Measurements from ENCODE around the gene SCN2B. TPM values are rescaled to one million over a fixed set of nuclear protein-coding genes. Genes with fewer than 3 reads are reported as not detected.

SCN2B gene
- total RNA-seq, 4 donors from 2014 or later = 0.14 to 0.37 TPM; not detected in 2

- in situ Hi-C loops (cut with MboI; ENCODE audit: low pct_ligation_motif_present in 1 of 4, low pct_unique_long_range_greater_than_20kb in 1 of 4, low sequenced_read_pairs in 3 of 4) (loop anchor here in 1 of 4 donors (25.0 kb wide), 1 partner anchor 358 kb away; no protein-coding TSS in a partner anchor), intact Hi-C loops (cut with DNase I; ENCODE audit: low total_unique reads) (no loop called here)
- Histone ChIP-seq H3K4me3 (no peak overlapping the region), H3K27me3 (no peaks in the 10 kb centered on the region), H3K27ac (no peak overlapping the region), H3K9me3 (no peaks in the 10 kb centered on the region), H3K4me1 (no peaks in the 10 kb centered on the region), H3K36me3 (no peaks in the 10 kb centered on the region)
- TF ChIP-seq POLR2A (IDR thresholded peaks at IDR 0.05) = no peak
- no peak for TF ChIP-seq EP300 (IDR thresholded peaks at IDR 0.05; ENCODE audit: low read depth)
- TF ChIP-seq POLR2AphosphoS5 (IDR thresholded peaks at IDR 0.05) = no peak
- DNase-seq = no peak
- 65 to 71% methylated on average over 5 to 6 of the region's 6 CpGs for WGBS, 2 donors (ENCODE audit: low coverage in 1 of 2)
Measured at GRCh38 chr11:118129471-118130172, 46.8 kb downstream of the SCN2B start.

- no peak for DNase-seq
- in situ Hi-C loops (cut with MboI; ENCODE audit: low pct_ligation_motif_present in 1 of 4, low pct_unique_long_range_greater_than_20kb in 1 of 4, low sequenced_read_pairs in 3 of 4) (loop anchor here in 1 of 4 donors (25.0 kb wide), 1 partner anchor 358 kb away; no protein-coding TSS in a partner anchor), intact Hi-C loops (cut with DNase I; ENCODE audit: low total_unique reads) (no loop called here)
- WGBS, 2 donors (ENCODE audit: low coverage in 1 of 2) = 67 to 100% methylated on average over 2 to 11 of the region's 11 CpGs
- H3K9me3 ChIP-seq = no peaks in the 10 kb centered on the region
- no peaks in the 10 kb centered on the region for H3K36me3 ChIP-seq
- TF ChIP-seq EP300 (IDR thresholded peaks at IDR 0.05; ENCODE audit: low read depth) (no peak), POLR2A (IDR thresholded peaks at IDR 0.05) (no peak)
- H3K27me3 ChIP-seq = no peaks in the 10 kb centered on the region
- no peak overlapping the region for H3K27ac ChIP-seq
- H3K4me1 ChIP-seq = no peaks in the 10 kb centered on the region
- H3K4me3 ChIP-seq = no peak overlapping the region
Measured at GRCh38 chr11:118128721-118129470, 47.5 kb downstream of the SCN2B start.

DNA sequence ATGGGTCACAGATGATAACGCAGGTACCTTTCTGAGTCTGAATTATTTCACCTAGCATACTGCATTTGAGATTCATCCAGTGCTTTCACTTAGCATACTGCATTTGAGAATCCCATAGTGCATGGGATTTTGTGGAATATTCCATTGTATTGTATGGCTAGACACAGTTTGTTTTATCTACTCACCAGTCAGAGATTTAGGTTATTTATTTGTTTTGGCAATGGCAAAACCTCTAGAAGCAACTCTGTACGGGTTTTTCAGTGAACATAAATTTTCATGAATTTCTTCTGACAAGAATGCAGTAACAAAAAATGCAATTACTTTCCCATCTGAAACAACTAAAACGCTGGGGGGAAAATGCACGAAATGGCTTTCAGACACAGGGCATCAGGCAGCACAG lies 48.1 kb downstream of the SCN2B start:
- in situ Hi-C loops (cut with MboI; ENCODE audit: low pct_ligation_motif_present in 1 of 4, low pct_unique_long_range_greater_than_20kb in 1 of 4, low sequenced_read_pairs in 3 of 4) (loop anchor here in 1 of 4 donors (25.0 kb wide), 1 partner anchor 359 kb away; no protein-coding TSS in a partner anchor), intact Hi-C loops (cut with DNase I; ENCODE audit: low total_unique reads) (no loop called here)
- Histone ChIP-seq H3K4me3 (no peak overlapping the region), H3K36me3 (no peaks in the 10 kb centered on the region), H3K9me3 (no peaks in the 10 kb centered on the region), H3K4me1 (no peaks in the 10 kb centered on the region), H3K27ac (no peak overlapping the region), H3K27me3 (no peaks in the 10 kb centered on the region)
- no peak for TF ChIP-seq CTCF (IDR thresholded peaks at IDR 0.05)
- no peak for TF ChIP-seq POLR2AphosphoS5 (IDR thresholded peaks at IDR 0.05)
- no peak for TF ChIP-seq EP300 (IDR thresholded peaks at IDR 0.05; ENCODE audit: low read depth)
- no peak for TF ChIP-seq POLR2A (IDR thresholded peaks at IDR 0.05)
- no peak for DNase-seq
- WGBS, 2 donors (ENCODE audit: low coverage in 1 of 2) = 64 to 67% methylated on average over 1 to 4 of the region's 4 CpGs

DNA sequence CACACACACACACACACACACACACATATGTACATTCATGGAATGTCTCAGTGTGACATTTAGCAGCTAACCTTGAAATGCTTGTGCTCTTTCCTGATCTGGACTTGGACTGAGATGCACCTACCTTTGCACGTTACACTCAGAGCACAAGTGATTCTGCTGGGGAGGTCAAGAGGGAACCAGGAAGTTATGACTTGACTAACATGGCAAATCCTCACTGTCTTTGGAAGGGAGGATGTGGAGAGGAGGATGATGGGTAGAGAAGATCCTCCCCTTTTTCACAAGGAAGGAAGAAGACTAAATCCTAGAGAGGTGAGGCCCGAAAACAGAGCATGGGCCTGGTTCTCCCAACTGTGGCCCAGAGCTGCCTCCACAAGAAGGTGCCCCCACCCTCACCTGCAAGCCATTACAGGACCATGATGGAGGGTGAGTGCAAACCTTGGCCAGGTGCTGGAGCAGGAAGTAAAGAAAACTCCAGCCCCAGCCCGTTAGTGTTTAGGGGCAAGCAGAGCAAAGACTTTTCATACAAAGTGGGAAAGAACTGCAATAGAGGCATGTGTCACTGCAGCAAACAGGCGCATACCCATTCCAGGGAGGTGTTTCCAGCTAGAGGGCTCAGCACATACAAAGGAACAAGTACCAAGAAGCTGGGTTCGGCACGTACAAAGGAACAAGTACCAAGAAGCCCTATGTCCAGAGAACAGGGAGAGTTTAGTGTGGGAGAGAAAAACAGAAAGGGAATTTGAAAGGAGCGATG lies 50.2 kb downstream of the SCN2B start:
- WGBS, 2 donors (ENCODE audit: low coverage in 1 of 2) = 78 to 80% methylated on average over 6 to 7 of the region's 7 CpGs
- Histone ChIP-seq H3K36me3 (no peaks in the 10 kb centered on the region), H3K27ac (no peak overlapping the region), H3K4me3 (no peak overlapping the region), H3K9me3 (no peaks in the 10 kb centered on the region), H3K4me1 (no peaks in the 10 kb centered on the region), H3K27me3 (no peaks in the 10 kb centered on the region)
- no peak for DNase-seq
- in situ Hi-C loops (cut with MboI; ENCODE audit: low pct_ligation_motif_present in 1 of 4, low pct_unique_long_range_greater_than_20kb in 1 of 4, low sequenced_read_pairs in 3 of 4) = loop anchor here in 1 of 4 donors (25.0 kb wide), 1 partner anchor 361 kb away; no protein-coding TSS in a partner anchor
- TF ChIP-seq POLR2AphosphoS5 (IDR thresholded peaks at IDR 0.05) = no peak
- TF ChIP-seq CTCF (IDR thresholded peaks at IDR 0.05) = no peak
- no peak for TF ChIP-seq POLR2A (IDR thresholded peaks at IDR 0.05)
- TF ChIP-seq EP300 (IDR thresholded peaks at IDR 0.05; ENCODE audit: low read depth) = no peak
- intact Hi-C loops (cut with DNase I; ENCODE audit: low total_unique reads) = no loop called here

Data from transverse colon (tissue), 4 donors.